ENCODE data around the gene PHLDB1.

PHLDB1 gene

GRCh38 chr11:118639899-118640298, 32.5 kb downstream of the PHLDB1 start:
- TF ChIP-seq FOXA1 (IDR thresholded peaks at IDR 0.05) (no peak), L3MBTL2 (conservative IDR thresholded peaks at IDR 0.05) (no peak), LEF1 (IDR thresholded peaks at IDR 0.05; ENCODE audit: borderline replicate concordance) (no peak), FOXM1 (IDR thresholded peaks at IDR 0.05; ENCODE audit: borderline replicate concordance) (no peak), ZNF384 (IDR thresholded peaks at IDR 0.05) (no peak), PKNOX1 (IDR thresholded peaks at IDR 0.05) (no peak), NFRKB (IDR thresholded peaks at IDR 0.05) (no peak), FOXK2 (IDR thresholded peaks at IDR 0.05) (no peak), SUZ12 (IDR thresholded peaks at IDR 0.05) (no peak), CTBP1 (IDR thresholded peaks at IDR 0.05; ENCODE audit: borderline replicate concordance) (no peak), ARNT (IDR thresholded peaks at IDR 0.05) (no peak), BHLHE40 (IDR thresholded peaks at IDR 0.05; ENCODE audit: borderline replicate concordance) (no peak), TARDBP (IDR thresholded peaks at IDR 0.05) (no peak), HDGF (IDR thresholded peaks at IDR 0.05; ENCODE audit: borderline replicate concordance) (no peak)
- ChIA-PET CTCF (interaction anchor here (0.5 to 1.0 kb wide), 2 partner anchors 15 to 268 kb away, joined by 3 read pairs; no protein-coding TSS in a partner anchor), POLR2A (no interaction called here)
- no peak for DNase-seq (ENCODE audit: extremely low spot score)

- ChIA-PET CTCF (interaction anchor here (0.5 to 1.0 kb wide), 2 partner anchors 15 to 267 kb away, joined by 3 read pairs; no protein-coding TSS in a partner anchor), POLR2A (no interaction called here)
- DNase-seq (ENCODE audit: extremely low spot score), result no peak
- TF ChIP-seq BHLHE40 (IDR thresholded peaks at IDR 0.05; ENCODE audit: borderline replicate concordance), result no peak
- no peak for TF ChIP-seq NFRKB (IDR thresholded peaks at IDR 0.05)
- TF ChIP-seq FOXA1 (IDR thresholded peaks at IDR 0.05), result no peak
- no peak for TF ChIP-seq SP1 (IDR thresholded peaks at IDR 0.05)
- TF ChIP-seq HDGF (IDR thresholded peaks at IDR 0.05; ENCODE audit: borderline replicate concordance), result no peak
- no peak for TF ChIP-seq FOXM1 (IDR thresholded peaks at IDR 0.05; ENCODE audit: borderline replicate concordance)
- TF ChIP-seq FOXK2 (IDR thresholded peaks at IDR 0.05), result no peak
- no peak for TF ChIP-seq LEF1 (IDR thresholded peaks at IDR 0.05; ENCODE audit: borderline replicate concordance)
- no peak for TF ChIP-seq ARNT (IDR thresholded peaks at IDR 0.05)
- no peak for TF ChIP-seq SUZ12 (IDR thresholded peaks at IDR 0.05)
- no peak for TF ChIP-seq L3MBTL2 (conservative IDR thresholded peaks at IDR 0.05)
- TF ChIP-seq ZNF384 (IDR thresholded peaks at IDR 0.05), result no peak
- TF ChIP-seq ELF4 (IDR thresholded peaks at IDR 0.05), result no peak
- TF ChIP-seq CTBP1 (IDR thresholded peaks at IDR 0.05; ENCODE audit: borderline replicate concordance), result no peak
- TF ChIP-seq TARDBP (IDR thresholded peaks at IDR 0.05), result no peak
These were observed 33.1 kb downstream of the PHLDB1 start for GRCh38 chr11:118640332-118641154.

- no peak for DNase-seq (ENCODE audit: extremely low spot score)
- ChIA-PET POLR2A (no interaction called here), CTCF (no interaction called here)
- TF ChIP-seq ELF4 (IDR thresholded peaks at IDR 0.05), result no peak
- TF ChIP-seq CTBP1 (IDR thresholded peaks at IDR 0.05; ENCODE audit: borderline replicate concordance), result no peak
- no peak for TF ChIP-seq ZNF384 (IDR thresholded peaks at IDR 0.05)
- TF ChIP-seq BHLHE40 (IDR thresholded peaks at IDR 0.05; ENCODE audit: borderline replicate concordance), result no peak
- no peak for TF ChIP-seq SUZ12 (IDR thresholded peaks at IDR 0.05)
- no peak for TF ChIP-seq ARNT (IDR thresholded peaks at IDR 0.05)
- no peak for TF ChIP-seq FOXA1 (IDR thresholded peaks at IDR 0.05)
- TF ChIP-seq FOXM1 (IDR thresholded peaks at IDR 0.05; ENCODE audit: borderline replicate concordance), result no peak
- TF ChIP-seq SP1 (IDR thresholded peaks at IDR 0.05), result no peak
- no peak for TF ChIP-seq TARDBP (IDR thresholded peaks at IDR 0.05)
- no peak for TF ChIP-seq FOXK2 (IDR thresholded peaks at IDR 0.05)
- no peak for TF ChIP-seq HDGF (IDR thresholded peaks at IDR 0.05; ENCODE audit: borderline replicate concordance)
- TF ChIP-seq LEF1 (IDR thresholded peaks at IDR 0.05; ENCODE audit: borderline replicate concordance), result no peak
- no peak for TF ChIP-seq PKNOX1 (IDR thresholded peaks at IDR 0.05)
- no peak for TF ChIP-seq NFRKB (IDR thresholded peaks at IDR 0.05)
- TF ChIP-seq L3MBTL2 (conservative IDR thresholded peaks at IDR 0.05), result no peak
These were observed 34.1 kb downstream of the PHLDB1 start for GRCh38 chr11:118641397-118642019.

GRCh38 chr11:118643142-118643994, 36.0 kb downstream of the PHLDB1 start:
- no peak for DNase-seq (ENCODE audit: extremely low spot score)
- ChIA-PET CTCF (no interaction called here), POLR2A (interaction anchor here (1.0 to 1.2 kb wide), 2 partner anchors 8 to 21 kb away, joined by 3 to 4 read pairs; no protein-coding TSS in a partner anchor)
- TF ChIP-seq TARDBP (IDR thresholded peaks at IDR 0.05), result no peak
- TF ChIP-seq SP1 (IDR thresholded peaks at IDR 0.05), result no peak
- TF ChIP-seq ELF4 (IDR thresholded peaks at IDR 0.05), result no peak
- TF ChIP-seq PKNOX1 (IDR thresholded peaks at IDR 0.05), result no peak
- no peak for TF ChIP-seq FOXK2 (IDR thresholded peaks at IDR 0.05)
- no peak for TF ChIP-seq CTBP1 (IDR thresholded peaks at IDR 0.05; ENCODE audit: borderline replicate concordance)
- no peak for TF ChIP-seq ZNF384 (IDR thresholded peaks at IDR 0.05)
- no peak for TF ChIP-seq L3MBTL2 (conservative IDR thresholded peaks at IDR 0.05)
- no peak for TF ChIP-seq BHLHE40 (IDR thresholded peaks at IDR 0.05; ENCODE audit: borderline replicate concordance)
- TF ChIP-seq FOXA1 (IDR thresholded peaks at IDR 0.05), result no peak
- TF ChIP-seq LEF1 (IDR thresholded peaks at IDR 0.05; ENCODE audit: borderline replicate concordance), result no peak
- TF ChIP-seq HDGF (IDR thresholded peaks at IDR 0.05; ENCODE audit: borderline replicate concordance), result no peak
- no peak for TF ChIP-seq ARNT (IDR thresholded peaks at IDR 0.05)
- TF ChIP-seq NFRKB (IDR thresholded peaks at IDR 0.05), result no peak
- no peak for TF ChIP-seq SUZ12 (IDR thresholded peaks at IDR 0.05)
- TF ChIP-seq FOXM1 (IDR thresholded peaks at IDR 0.05; ENCODE audit: borderline replicate concordance), result no peak
